ENCODE measurements around the gene FAM76A.

GRCh38 chr1:27759236-27759635, 33.5 kb downstream of the FAM76A start:
- TF ChIP-seq, protein P1, sequence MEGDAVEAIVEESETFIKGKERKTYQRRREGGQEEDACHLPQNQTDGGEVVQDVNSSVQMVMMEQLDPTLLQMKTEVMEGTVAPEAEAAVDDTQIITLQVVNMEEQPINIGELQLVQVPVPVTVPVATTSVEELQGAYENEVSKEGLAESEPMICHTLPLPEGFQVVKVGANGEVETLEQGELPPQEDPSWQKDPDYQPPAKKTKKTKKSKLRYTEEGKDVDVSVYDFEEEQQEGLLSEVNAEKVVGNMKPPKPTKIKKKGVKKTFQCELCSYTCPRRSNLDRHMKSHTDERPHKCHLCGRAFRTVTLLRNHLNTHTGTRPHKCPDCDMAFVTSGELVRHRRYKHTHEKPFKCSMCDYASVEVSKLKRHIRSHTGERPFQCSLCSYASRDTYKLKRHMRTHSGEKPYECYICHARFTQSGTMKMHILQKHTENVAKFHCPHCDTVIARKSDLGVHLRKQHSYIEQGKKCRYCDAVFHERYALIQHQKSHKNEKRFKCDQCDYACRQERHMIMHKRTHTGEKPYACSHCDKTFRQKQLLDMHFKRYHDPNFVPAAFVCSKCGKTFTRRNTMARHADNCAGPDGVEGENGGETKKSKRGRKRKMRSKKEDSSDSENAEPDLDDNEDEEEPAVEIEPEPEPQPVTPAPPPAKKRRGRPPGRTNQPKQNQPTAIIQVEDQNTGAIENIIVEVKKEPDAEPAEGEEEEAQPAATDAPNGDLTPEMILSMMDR (IDR thresholded peaks at IDR 0.05), result no peak
- no peak for TF ChIP-seq POLR2A (IDR thresholded peaks at IDR 0.05)
